Stimulated activated CD8-positive, alpha-beta memory T cell treated with anti-CD3 and anti-CD28 coated beads, Interleukin-4, amount 100 ng/mL, for 1 hour (primary cell): ENCODE results near the gene CDK19.

Source experiments
- DNase-seq, 2 donors: peaks; one replicate each; pipeline ENCODE4 v3.0.0-alpha.2; 2020; ENCODE audit warnings: low read depth in 2 of 2, low spot score in 1 of 2

Gene CDK19

GRCh38 chr6:110703906-110704594 lies 111.2 kb downstream of the CDK19 start:
- no peak for DNase-seq

GRCh38 chr6:110703010-110703905 lies 112.0 kb downstream of the CDK19 start:
- no peak for DNase-seq

GRCh38 chr6:110699780-110700179 lies 115.5 kb downstream of the CDK19 start:
- DNase-seq, result no peak

- no peak for DNase-seq
Observed at GRCh38 chr6:110693994-110694393, 121.3 kb downstream of the CDK19 start.

- DNase-seq, result no peak
Observed at GRCh38 chr6:110693296-110693695, 122.0 kb downstream of the CDK19 start.

GRCh38 chr6:110690916-110691315 lies 124.4 kb downstream of the CDK19 start:
- no peak for DNase-seq

- no peak for DNase-seq
Observed at GRCh38 chr6:110690106-110690654, 125.1 kb downstream of the CDK19 start.

GRCh38 chr6:110689275-110689935 lies 125.9 kb downstream of the CDK19 start:
- DNase-seq, result no peak

- DNase-seq, result no peak
Observed at GRCh38 chr6:110688661-110689268, 126.5 kb downstream of the CDK19 start.

GRCh38 chr6:110687326-110687725 lies 127.9 kb downstream of the CDK19 start:
- no peak for DNase-seq

- no peak for DNase-seq
Observed at GRCh38 chr6:110683241-110683640, 132.0 kb downstream of the CDK19 start.

GRCh38 chr6:110682460-110682853 lies 132.8 kb downstream of the CDK19 start:
- DNase-seq, result peak; percentile 14 to 38

GRCh38 chr6:110681543-110682459 lies 133.5 kb downstream of the CDK19 start:
- DNase-seq, result no peak

GRCh38 chr6:110676396-110676795 lies 138.9 kb downstream of the CDK19 start:
- no peak for DNase-seq

- no peak for DNase-seq
Observed at GRCh38 chr6:110674096-110674495, 141.2 kb downstream of the CDK19 start.

- DNase-seq, result no peak
Observed at GRCh38 chr6:110672122-110672521, 143.1 kb downstream of the CDK19 start.

GRCh38 chr6:110671447-110671846 lies 143.8 kb downstream of the CDK19 start:
- DNase-seq, result no peak

- no peak for DNase-seq
Observed at GRCh38 chr6:110665600-110665999, 149.7 kb downstream of the CDK19 start.

GRCh38 chr6:110664933-110665332 lies 150.3 kb downstream of the CDK19 start:
- DNase-seq, result no peak
